T-helper 17 cell (primary cell): Measurements from ENCODE around the gene AHDC1. TPM values are rescaled to one million over a fixed set of nuclear protein-coding genes. Genes with fewer than 3 reads are reported as not detected.

Experiments
- ATAC-seq: fragments of 150-1000 bp; cut with Tn5 transposase; 2 replicates; pipeline ENCODE4 v1.10.0; 2021; ENCODE audit warnings: mild to moderate bottlenecking, moderate library complexity
- DNase-seq, 3 donors: peaks; one replicate each; pipeline versions ENCODE4 v3.0.0 to v3.0.0-alpha.2; 2020 to 2021
- H3K9me3 ChIP-seq: one replicate; pipeline ENCODE4 v1.7.0; 2013; ENCODE audit warnings: low read length, mild to moderate bottlenecking; ENCODE audit not compliant: control insufficient read depth, poor library complexity, severe bottlenecking
- H3K27ac Mint-ChIP-seq: one replicate; pipeline ENCODE4 v1.8.0; 2022; ENCODE audit warnings: mild to moderate bottlenecking, moderate library complexity, mixed read lengths
- H3K27me3 Mint-ChIP-seq: one replicate; pipeline ENCODE4 v1.8.0; 2022; ENCODE audit warnings: mixed read lengths
- H3K36me3 Mint-ChIP-seq: one replicate; pipeline ENCODE4 v1.8.0; 2022; ENCODE audit warnings: low read depth, mixed read lengths
- H3K4me1 Mint-ChIP-seq: one replicate; pipeline ENCODE4 v1.8.0; 2022; ENCODE audit warnings: mild to moderate bottlenecking, mixed read lengths
- H3K4me3 Mint-ChIP-seq: one replicate; pipeline ENCODE4 v1.8.0; 2022; ENCODE audit warnings: mild to moderate bottlenecking, moderate library complexity, mixed read lengths
- total RNA-seq, 4 donors: library from RNA in 2 of 4; stranded (reverse) in 2 of 4; gene quantifications; one replicate each; pipeline ENCODE4 v1.2.3 and lab custom pipeline; 2022 to 2026

AHDC1 gene, protein sequence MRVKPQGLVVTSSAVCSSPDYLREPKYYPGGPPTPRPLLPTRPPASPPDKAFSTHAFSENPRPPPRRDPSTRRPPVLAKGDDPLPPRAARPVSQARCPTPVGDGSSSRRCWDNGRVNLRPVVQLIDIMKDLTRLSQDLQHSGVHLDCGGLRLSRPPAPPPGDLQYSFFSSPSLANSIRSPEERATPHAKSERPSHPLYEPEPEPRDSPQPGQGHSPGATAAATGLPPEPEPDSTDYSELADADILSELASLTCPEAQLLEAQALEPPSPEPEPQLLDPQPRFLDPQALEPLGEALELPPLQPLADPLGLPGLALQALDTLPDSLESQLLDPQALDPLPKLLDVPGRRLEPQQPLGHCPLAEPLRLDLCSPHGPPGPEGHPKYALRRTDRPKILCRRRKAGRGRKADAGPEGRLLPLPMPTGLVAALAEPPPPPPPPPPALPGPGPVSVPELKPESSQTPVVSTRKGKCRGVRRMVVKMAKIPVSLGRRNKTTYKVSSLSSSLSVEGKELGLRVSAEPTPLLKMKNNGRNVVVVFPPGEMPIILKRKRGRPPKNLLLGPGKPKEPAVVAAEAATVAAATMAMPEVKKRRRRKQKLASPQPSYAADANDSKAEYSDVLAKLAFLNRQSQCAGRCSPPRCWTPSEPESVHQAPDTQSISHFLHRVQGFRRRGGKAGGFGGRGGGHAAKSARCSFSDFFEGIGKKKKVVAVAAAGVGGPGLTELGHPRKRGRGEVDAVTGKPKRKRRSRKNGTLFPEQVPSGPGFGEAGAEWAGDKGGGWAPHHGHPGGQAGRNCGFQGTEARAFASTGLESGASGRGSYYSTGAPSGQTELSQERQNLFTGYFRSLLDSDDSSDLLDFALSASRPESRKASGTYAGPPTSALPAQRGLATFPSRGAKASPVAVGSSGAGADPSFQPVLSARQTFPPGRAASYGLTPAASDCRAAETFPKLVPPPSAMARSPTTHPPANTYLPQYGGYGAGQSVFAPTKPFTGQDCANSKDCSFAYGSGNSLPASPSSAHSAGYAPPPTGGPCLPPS (N-terminal part only)
- total RNA-seq (10 to 100 TPM; 15.9 to 18.7 TPM), total RNA-seq (lab: John Stamatoyannopoulos, UW) (6.4 to 14.8 reads per million in 2 donors)

DNA sequence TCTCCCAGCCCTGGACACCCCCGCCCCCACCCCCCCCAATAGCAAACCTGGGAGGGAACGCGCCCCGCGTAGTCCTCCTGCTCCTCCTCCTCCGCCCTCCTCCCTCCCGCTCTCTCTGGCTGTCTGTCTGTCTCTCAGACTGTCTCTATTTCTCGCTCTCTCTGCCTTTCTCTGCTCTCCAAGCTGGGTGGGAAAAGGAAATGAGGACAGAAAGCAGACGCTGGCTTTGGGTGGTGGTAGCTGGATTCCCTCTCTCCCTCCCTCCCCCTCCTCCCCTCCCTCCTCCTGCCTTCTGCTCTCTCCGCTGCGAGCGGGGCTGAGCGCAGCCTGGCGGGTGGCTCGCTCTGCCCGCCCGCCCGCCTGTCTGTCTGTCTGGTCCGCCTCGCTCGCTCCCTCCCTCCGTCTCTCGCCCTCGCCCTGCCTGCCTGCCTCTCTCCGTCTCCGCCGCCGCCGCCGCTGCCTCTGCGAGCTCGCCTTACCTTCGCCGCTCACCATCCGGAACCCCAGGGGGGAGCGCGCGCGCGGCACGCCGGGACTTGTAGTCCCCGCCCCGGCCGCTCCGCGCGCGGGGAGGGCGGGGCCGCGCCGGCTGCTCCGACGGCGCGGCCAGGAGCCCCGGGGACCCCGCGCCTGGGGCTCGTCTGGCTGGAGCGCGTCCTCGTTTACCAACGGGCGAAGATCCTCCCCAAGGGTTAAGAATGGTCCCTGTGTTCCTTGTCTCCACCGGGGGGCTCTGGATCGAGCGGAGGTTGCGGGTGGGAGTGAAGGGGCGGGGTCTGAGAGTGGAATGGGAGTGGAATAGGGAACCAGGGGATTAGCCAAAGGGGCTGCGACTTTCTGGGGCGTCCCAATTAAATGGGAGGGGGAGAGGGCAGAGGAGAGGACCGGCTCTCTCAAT, at the start of gene AHDC1:
Gene AHDC1 (minus strand): TSS at position 464 of the 898 bp plus-strand sequence. CDS start 52,029 bp downstream, outside the sequence.
- Mint-ChIP-seq H3K4me3 (peak within 1 kb of the TSS; percentile 95), H3K4me1 (peaks cover 39% of the 10 kb centered on the region)

GRCh38 chr1:27652111-27652864, 48.3 kb upstream of the AHDC1 start:
- H3K9me3 ChIP-seq: no peaks in the 10 kb centered on the region
- Mint-ChIP-seq H3K4me3 (no peak overlapping the region), H3K4me1 (peaks cover 16% of the 10 kb centered on the region), H3K27me3 (no peaks in the 10 kb centered on the region), H3K27ac (no peak overlapping the region), H3K36me3 (no peaks in the 10 kb centered on the region)
- no peak for DNase-seq
- no peak for ATAC-seq

More for the DNA sequence above, at the start of gene AHDC1:
- Mint-ChIP-seq H3K27me3 (no peaks in the 10 kb centered on the region), H3K36me3 (no peaks in the 10 kb centered on the region), H3K27ac (peak within 1 kb of the TSS; percentile 68)
- peak; percentile 87 to 92 (median 90) for DNase-seq
- peak; percentile 89 for ATAC-seq
- no peaks in the 10 kb centered on the region for H3K9me3 ChIP-seq

DNA sequence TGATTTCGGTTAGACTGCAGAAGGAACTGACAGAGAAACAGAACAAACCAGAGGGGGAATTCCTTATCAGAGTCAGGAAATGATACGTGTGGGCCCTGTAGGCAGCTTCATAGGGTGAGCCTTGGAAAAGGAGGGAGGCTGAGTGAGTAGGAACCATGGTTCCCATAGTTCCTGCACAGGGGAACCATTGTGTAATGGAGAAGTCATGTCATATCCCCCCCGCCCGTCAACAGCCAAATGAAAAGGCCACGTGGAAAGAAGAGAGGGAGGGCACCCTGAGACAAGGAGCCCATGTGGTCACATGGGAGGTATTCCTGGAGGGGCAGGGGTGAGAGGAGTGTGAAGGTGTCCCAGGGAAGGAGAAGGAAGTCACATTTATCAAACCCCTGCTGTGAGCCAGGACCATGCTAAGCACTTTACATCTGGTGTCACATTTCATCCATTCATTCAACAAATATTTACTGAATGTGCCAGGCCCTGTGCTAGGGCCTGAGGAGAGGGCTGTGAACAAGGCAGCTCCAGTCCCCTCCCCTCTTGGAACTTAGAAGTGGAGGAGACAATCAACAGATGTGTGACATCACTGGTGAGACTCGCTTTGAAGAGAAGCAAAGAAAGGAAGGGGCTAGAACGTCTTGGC, 46.7 kb upstream of the AHDC1 start:
- no peak for ATAC-seq
- DNase-seq: no peak
- no peaks in the 10 kb centered on the region for H3K9me3 ChIP-seq
- H3K36me3 Mint-ChIP-seq: no peaks in the 10 kb centered on the region
- peaks cover 19% of the 10 kb centered on the region for H3K4me1 Mint-ChIP-seq
- no peak overlapping the region for H3K4me3 Mint-ChIP-seq
- H3K27ac Mint-ChIP-seq: peak overlapping the region; percentile 86
- H3K27me3 Mint-ChIP-seq: no peaks in the 10 kb centered on the region

DNA sequence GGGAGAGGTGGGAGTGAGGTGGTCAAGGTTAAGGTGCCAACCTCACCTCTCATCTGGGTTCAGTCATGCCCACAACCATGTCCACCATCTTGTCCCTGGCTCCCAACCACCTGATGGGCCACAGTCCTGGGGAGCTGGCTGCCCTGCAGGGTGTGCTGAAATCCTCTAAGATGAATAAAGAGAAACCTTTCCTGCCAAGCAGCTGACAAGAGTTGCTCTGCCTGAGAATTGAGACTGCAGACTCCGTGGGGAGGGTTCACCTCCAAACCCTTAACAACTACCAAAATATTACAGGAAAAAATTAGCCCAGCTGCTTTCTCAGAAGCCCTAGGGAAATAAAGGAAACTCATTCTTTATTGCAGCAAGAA, 46.2 kb upstream of the AHDC1 start:
- Mint-ChIP-seq H3K4me3 (no peak overlapping the region), H3K36me3 (no peaks in the 10 kb centered on the region), H3K27ac (peak overlapping the region; percentile 86), H3K27me3 (no peaks in the 10 kb centered on the region), H3K4me1 (peaks cover 20% of the 10 kb centered on the region)
- H3K9me3 ChIP-seq: no peaks in the 10 kb centered on the region
- ATAC-seq (no peak), DNase-seq (no peak)

DNA sequence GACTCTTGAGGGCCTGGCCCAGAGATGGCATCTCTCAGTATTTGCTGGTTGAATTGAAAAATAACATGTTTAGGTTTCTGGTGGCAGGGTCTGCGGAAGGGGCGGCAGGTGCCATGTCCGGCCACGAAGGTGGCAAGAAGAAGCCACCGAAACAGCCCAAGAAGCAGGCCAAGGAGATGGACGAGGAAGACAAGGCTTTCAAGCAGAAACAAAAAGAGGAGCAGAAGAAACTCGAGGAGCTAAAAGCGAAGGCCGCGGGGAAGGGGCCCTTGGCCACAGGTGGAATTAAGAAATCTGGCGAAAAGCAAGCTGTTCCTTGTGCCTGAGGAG, 45.3 kb upstream of the AHDC1 start:
- Mint-ChIP-seq H3K27ac (peak overlapping the region; percentile 86), H3K4me1 (peaks cover 19% of the 10 kb centered on the region), H3K27me3 (no peaks in the 10 kb centered on the region), H3K36me3 (no peaks in the 10 kb centered on the region), H3K4me3 (no peak overlapping the region)
- ATAC-seq (no peak), DNase-seq (no peak)
- H3K9me3 ChIP-seq: no peaks in the 10 kb centered on the region

DNA sequence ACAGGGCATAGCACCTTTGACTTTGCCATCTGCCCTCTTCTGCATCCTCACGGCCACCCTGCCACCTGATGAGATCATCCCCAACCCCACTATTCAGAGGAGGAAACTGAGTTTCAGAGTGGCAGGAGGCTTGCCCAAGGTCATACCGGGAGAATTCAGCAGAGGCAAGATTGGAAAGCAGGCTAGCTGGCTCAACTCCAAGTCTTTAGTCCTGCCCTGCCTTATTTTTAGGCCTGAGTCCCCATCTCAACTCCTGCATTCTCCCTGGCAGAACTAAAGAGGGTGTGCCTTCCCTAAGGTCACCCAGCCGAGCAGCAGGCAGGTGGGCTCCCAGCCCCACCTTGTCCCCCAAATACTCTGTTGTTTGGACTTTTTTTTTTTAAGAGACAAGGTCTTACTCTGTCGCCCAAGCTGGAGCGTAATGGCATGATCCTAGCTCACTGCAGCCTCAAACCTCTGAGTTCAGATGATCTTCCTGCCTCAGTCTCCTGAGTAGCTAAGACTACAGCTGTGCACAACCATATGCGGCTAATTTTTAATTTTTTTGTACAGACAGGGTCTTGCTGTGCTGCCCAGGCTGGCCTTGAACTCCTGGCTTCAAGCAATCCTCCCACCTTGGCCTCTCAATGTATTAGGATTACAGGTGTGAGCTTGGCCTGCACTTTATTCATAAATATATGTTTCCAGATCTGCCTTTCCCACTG, 44.8 kb upstream of the AHDC1 start:
- Mint-ChIP-seq H3K27me3 (no peaks in the 10 kb centered on the region), H3K4me3 (no peak overlapping the region), H3K4me1 (peaks cover 23% of the 10 kb centered on the region), H3K36me3 (no peaks in the 10 kb centered on the region), H3K27ac (no peak overlapping the region)
- ATAC-seq (no peak), DNase-seq (no peak)
- no peaks in the 10 kb centered on the region for H3K9me3 ChIP-seq

- ATAC-seq: no peak
- no peak overlapping the region for H3K27ac Mint-ChIP-seq
- H3K4me1 Mint-ChIP-seq: peaks cover 24% of the 10 kb centered on the region
These were observed 43.4 kb upstream of the AHDC1 start for GRCh38 chr1:27647328-27647727.

DNA sequence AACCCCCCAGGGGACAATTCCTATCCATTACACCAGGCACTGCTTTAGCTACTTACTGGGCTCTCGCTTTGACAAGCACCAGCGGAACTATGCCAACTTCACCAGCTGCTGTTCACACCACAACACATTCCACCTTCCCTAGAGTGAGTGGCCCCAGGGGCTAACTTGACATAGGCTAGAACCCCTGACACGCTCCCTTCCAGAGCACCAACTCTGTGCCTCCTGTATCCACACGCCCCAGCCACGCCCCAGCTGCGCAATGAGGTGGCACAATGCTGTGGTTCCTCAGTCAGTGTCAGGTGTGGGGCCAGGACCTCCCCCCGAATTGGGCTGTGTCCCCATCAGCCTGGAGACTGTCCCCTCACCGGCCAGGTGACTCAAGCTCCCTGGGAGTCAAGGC, 42.7 kb upstream of the AHDC1 start:
- peaks cover 24% of the 10 kb centered on the region for H3K4me1 Mint-ChIP-seq
- no peak overlapping the region for H3K27ac Mint-ChIP-seq
- H3K27me3 Mint-ChIP-seq: no peaks in the 10 kb centered on the region
- ATAC-seq (no peak), DNase-seq (no peak)
- H3K36me3 Mint-ChIP-seq: no peaks in the 10 kb centered on the region
- H3K9me3 ChIP-seq: no peaks in the 10 kb centered on the region
- H3K4me3 Mint-ChIP-seq: no peak overlapping the region

More at GRCh38 chr1:27647328-27647727, 43.4 kb upstream of the AHDC1 start:
- no peaks in the 10 kb centered on the region for H3K9me3 ChIP-seq
- H3K4me3 Mint-ChIP-seq: no peak overlapping the region
- H3K27me3 Mint-ChIP-seq: no peaks in the 10 kb centered on the region
- no peaks in the 10 kb centered on the region for H3K36me3 Mint-ChIP-seq
- DNase-seq: no peak

DNA sequence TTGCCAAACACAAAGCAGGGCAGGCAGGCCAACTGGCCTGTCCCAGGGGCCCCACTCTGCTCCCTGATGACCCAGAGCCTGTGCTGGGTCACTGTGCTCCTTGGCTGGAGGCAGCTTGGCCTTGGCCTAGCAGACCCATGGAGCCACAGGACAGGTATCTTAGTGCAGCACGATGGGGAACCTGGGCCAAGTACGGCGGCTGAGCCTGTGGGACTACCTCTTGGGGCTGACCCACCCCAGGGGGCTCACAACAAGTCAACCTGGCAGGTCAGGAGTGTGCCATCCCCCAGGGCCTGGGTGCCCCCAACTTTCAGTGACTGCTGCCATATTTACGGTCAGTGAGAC, 41.1 kb upstream of the AHDC1 start:
- H3K36me3 Mint-ChIP-seq: no peaks in the 10 kb centered on the region
- ATAC-seq (no peak), DNase-seq (no peak)
- H3K4me1 Mint-ChIP-seq: peaks cover 17% of the 10 kb centered on the region
- H3K9me3 ChIP-seq: no peaks in the 10 kb centered on the region
- no peak overlapping the region for H3K4me3 Mint-ChIP-seq
- H3K27ac Mint-ChIP-seq: peak overlapping the region; percentile 11
- no peaks in the 10 kb centered on the region for H3K27me3 Mint-ChIP-seq

DNA sequence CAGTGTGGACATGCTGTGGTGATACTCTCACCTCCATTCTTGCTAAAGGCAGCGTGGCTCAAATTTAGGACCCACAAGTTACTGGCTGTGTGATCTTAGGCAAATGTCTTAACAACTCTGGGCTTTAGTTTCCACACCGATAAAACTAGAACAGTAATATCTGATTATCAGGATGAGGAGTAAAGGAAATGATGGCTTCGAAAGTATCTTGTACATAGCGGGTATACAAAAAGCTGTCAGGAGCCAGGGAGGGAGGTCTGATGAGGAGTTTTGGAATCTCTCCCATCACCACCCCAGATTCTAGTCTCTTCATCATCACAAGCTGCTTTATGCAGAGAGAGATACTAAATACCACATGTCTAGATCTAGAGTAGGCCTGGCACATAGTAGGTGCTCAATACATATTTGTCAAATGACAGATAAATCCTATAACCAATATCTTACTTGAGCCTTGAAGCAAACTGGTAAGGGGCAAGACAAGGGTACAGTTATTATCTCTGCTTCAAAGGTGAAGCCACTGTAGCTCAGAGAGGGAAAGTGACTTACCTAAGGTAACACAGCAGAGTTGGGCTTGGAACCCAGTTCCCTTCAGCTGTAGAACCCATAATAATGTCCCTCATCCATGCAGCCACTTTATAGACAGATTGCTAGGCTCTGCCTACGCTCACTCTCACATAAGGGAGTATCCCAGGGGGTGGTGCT, 40.6 kb upstream of the AHDC1 start:
- Mint-ChIP-seq H3K27ac (peak overlapping the region; percentile 16), H3K27me3 (no peaks in the 10 kb centered on the region), H3K4me3 (no peak overlapping the region), H3K4me1 (peaks cover 19% of the 10 kb centered on the region), H3K36me3 (no peaks in the 10 kb centered on the region)
- DNase-seq: no peak
- no peaks in the 10 kb centered on the region for H3K9me3 ChIP-seq
- ATAC-seq: no peak
